ENCODE results near the gene SALL2.
A peak's percentile ranks its signal among the peaks of the same experiment; 100 is the strongest.
"Not testable (repeated sequence)": the region's sequence is repeated elsewhere in the genome, so short reads cannot be mapped to it uniquely, and the experiment has no call there.

Gene SALL2

DNA sequence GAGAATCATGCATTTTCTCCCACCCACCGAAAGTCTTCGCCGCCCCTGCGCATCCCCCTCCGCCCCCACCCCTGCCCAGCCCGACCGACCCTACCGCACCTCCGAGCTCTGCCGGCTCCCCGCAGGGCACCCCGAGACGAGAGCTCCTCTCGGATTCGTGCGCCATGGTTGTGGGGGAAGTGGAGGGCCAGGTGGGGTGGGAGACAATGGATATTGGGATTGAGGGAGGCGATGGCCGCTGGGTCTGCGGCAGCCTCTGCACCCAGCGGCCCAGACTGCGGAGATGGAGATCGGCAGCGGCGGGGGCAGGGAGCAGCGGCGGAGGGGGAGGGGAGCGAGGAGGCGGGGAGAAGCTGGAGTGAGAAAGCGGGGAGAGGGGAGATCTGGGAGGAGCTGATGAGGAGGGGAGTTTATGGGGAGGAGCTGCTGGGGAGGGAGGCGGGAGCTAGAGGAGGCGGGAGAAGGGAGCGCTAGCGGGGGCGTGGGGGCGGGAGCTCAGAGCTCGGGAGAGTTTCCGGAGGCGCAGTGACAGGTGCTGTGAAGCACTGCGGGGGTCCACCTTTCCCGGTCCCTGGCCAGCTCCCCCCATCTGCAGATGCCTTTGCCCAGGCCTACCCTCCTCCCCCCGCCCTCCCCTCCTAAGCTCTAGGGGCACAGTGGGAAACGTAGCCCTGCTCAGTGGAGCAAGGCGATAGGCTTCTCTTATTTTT, at the start of gene SALL2:
TSS of gene SALL2 (minus strand) at position 385 of the 710 bp plus-strand sequence. CDS start at position 166, 219 bp downstream.
- peak; percentile 26 for DNase-seq

DNA sequence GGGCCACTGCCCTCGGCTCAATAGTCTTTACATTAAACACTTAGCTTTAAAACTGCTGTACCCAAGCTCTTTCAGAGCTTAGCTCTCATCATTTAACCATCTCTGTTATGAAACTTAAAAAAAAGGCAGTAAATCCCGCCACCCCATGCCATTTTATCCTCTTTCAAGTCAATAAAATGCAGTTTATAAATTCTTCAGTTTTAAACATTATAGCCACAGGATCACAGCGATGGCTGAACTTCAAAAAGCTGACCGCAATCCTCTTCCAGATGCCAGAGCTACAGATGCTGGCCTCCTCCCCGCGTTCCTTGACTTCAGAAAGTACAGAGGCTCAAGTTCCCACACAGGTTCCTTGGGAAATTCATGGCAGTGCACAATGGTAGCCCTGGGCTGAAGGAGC, 49.5 kb upstream of the SALL2 start:
- no peak for DNase-seq

- DNase-seq: no peak
Measured at GRCh38 chr14:21572604-21573003, 46.5 kb upstream of the SALL2 start.

- DNase-seq: no peak
Measured at GRCh38 chr14:21558703-21559170, 32.6 kb upstream of the SALL2 start.

DNA sequence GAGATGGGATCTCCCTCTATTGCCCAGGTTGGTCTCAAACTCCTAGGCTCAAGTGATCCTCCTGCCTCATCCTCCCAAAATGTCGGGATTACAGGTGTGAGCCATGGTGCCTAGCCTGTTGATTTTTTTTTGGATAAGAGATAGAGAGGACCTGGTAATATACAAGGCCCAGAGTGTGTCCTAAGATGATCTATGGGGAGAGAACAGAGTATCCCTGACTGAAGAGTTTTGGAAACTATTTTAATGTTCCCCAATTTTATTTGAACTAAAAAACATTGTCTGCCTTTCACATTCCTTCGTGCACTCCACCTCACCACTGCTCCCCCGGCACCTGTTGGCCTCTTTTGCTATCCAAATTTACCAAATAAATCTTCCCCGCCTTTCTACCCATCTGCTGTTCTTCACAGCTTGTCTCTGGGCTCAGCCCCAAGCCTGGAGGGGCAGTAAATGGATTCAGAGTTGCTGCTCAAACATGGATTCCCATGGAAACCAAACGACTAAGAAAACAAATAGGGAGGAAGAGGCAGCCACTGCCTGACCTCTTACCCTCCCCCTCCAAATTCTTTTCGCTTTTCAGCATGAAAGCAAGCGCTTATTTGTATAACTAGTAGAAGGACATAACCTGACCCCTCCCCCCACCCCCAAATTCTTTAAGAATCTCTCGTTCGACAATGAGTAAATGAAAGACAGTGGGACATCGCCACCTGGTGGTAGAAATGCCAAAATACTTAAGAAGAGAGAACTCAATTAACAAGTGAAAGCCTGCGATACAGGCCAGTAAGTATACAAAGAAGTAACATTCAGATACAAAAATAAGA, 31.1 kb upstream of the SALL2 start:
- peak; percentile 77 for DNase-seq

- DNase-seq: no peak
Measured at GRCh38 chr14:21556378-21557083, 30.4 kb upstream of the SALL2 start.

DNA sequence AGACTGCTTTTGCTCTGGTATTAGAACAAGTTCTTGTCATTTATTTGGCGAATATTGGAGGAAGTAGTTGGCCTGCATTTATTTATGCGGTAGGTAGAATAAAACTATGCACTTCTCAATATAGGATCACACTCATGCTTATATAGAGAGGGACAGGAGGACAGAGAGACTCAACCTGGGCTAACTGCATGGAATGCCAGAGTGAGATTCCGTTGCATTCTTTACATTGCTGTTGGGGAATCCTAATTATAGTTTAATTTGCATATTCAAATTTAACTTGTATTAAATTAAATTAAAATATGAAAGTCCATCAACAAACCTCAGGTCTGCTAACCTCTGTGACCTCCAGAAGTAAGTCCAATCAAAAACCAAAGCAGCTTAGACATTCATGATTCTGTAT, 27.1 kb upstream of the SALL2 start:
- no peak for DNase-seq

GRCh38 chr14:21544588-21544987, 18.4 kb upstream of the SALL2 start:
- DNase-seq: not testable (repeated sequence)

DNA sequence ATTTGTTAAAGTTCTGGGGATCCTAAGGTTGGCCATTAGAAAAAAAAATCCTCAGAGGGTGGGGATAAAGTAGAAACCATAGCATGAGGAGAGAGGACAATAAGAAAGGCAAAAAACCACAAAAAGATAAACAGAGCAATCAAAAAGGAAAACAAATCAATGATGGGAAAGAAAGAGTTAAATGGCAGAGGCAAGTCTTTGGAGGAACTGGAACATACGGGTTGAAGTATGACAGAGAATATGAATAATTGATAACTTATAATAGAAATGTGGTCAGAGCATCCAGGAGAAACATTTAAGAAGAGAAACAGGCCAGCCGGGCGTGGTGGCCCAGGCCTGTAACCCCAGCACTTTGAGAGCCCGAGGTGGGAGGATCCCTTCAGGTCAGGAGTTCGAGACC, 17.8 kb upstream of the SALL2 start:
- DNase-seq: no peak

- DNase-seq: no peak
Measured at GRCh38 chr14:21543521-21543960, 17.4 kb upstream of the SALL2 start.

DNA sequence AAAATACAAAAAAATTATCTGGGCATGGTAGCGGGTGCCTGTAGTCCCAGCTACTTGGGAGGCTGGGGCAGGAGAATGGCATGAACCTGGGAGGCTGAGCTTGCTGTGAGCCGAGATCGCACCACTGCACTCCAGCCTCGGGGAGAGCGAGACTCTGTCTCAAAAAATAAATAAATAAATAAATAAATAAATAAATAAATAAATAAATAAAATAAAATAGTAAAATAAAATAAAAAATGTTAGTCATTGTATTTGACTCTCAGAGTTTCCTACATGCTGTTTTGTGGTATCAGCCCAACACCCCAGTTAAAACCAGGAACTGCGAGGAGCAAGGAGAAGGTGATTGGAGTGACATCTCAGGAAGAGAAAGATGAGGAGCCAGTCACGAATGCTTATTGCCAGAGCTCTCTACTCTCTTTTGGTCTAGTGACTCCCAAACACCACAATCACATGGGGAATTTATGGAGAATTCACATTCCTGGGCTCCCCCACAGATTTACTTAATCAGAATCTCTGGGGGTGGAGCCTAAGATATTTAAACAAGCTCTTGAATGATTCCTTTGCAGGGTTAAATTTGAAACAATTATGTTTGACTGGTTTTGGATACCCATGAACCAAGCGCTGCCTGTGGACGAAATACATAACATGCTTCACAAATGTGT, 15.4 kb upstream of the SALL2 start:
- DNase-seq: no peak

DNA sequence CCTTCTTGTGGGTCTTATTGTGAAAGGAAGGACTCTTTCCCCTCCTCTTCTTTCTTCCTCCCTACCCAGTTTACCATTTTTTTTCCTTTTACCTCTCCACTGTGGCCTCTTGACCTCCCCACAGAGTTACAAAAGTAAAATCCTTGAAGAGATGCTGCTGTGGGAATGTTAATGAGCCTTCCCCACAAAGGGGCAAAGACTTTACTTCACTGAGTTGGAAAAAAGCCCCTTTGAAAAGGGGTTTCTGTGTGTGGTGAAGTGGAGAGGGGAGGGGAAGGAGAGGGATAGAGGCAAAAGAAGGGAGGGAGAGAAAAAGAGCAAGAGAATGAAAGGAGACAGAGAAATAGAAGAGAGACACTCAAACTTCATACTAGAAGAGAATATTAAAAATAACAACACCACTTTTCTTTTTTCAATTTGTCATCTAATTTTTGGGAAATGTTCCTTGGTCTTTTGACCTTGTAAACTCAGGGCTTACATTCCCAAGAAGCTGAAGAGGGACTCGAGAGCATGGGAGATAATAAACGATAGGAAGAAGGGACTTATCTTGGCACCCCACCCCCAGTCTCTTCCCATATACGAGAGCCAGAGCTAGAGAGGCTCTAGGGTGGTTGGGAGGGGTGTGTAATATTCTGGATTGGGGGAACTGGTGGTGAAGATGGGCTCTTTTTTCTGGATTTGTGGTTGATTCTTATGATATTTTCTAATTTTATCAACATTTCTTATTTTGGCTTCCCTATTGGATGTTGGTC, 13.2 kb upstream of the SALL2 start:
- no peak for DNase-seq

GRCh38 chr14:21537090-21537424, 10.9 kb upstream of the SALL2 start:
- DNase-seq: no peak

DNA sequence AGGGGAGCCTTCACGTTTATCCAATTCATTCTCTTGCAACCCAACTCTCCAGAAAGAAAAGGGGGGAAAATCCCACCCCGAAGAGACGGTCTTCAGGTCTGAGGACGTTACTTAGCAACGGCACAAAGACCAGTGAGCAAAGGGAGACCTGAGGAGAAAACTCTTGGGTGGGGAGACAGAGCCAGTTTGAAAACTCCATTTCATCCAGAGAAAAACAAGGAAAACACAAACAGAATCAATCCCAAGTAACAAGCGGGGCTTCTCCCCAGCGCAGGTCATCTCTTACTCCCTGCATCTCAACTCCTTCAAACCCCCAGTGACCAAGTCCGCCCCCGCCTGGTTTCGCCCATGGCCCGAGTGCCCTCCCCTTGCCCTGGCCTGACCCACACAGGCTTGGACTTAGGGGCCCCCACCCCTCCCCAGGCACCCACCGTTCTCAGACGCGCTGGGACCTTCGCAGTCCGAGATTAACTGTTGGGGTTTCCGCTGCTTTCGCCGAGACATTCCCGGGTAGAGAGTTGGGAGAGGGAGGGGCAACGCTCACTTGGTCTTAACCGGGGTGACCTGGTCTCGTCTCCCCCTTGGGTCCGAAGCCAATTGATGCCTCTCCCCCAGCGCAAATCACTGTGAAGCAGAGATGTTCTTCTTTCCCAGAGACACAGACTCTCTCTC, 10.4 kb upstream of the SALL2 start:
- no peak for DNase-seq

GRCh38 chr14:21535545-21536417, 9.6 kb upstream of the SALL2 start:
- DNase-seq: no peak

- DNase-seq: no peak
Measured at GRCh38 chr14:21534576-21534975, 8.4 kb upstream of the SALL2 start.

GRCh38 chr14:21533294-21533693, 7.1 kb upstream of the SALL2 start:
- DNase-seq: no peak

- no peak for DNase-seq
Measured at GRCh38 chr14:21529515-21529914, 3.4 kb upstream of the SALL2 start.

DNA sequence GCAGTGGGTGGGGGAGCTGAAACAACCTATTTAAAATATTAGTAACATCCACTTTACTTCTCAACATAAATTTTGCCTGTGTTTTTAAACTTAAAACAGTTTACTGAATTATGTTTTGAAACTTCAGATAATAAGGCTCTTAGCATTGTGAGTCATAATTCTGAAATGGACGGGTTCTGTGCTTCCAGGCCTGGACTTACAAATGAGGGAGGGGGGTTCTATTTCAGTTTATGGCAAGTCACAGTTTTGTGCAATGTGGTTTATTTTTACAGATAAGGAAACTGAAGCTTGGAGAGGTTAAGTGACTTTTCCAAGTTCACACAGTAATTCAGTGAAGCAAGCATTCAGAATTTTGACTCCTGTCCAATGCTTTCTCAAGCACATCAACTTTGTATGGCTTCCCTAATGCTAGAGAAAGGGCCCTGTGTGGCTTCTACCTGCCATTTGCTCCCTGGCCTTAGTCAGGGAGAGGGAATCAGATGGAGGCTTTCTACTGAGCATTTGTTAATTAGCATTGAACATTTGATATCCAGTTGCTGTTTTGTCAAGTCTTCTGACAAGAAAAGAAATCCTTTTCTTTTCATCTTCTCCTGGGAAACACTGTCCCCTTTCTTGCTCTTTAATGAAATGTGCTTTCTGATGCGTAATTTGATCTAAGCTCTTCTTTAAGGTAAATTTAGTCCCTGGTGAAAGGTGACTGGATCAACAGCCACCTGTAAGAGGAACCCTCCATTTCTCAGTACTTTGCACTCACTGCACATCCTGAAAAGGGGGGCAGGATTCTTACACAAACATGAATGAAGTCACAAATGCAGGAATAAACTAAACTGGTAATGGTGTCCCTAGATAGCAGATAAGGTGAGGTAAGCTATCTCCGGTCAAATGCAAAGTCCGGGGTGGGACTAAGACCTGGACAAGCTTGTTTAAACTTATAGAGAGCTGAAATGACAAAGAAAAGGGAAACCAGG, 2.5 kb upstream of the SALL2 start:
- DNase-seq: peak; percentile 61

GRCh38 chr14:21527318-21527679, 1.2 kb upstream of the SALL2 start:
- no peak for DNase-seq
